ENCODE measurements around the gene EVI5L.

EVI5L gene

DNA sequence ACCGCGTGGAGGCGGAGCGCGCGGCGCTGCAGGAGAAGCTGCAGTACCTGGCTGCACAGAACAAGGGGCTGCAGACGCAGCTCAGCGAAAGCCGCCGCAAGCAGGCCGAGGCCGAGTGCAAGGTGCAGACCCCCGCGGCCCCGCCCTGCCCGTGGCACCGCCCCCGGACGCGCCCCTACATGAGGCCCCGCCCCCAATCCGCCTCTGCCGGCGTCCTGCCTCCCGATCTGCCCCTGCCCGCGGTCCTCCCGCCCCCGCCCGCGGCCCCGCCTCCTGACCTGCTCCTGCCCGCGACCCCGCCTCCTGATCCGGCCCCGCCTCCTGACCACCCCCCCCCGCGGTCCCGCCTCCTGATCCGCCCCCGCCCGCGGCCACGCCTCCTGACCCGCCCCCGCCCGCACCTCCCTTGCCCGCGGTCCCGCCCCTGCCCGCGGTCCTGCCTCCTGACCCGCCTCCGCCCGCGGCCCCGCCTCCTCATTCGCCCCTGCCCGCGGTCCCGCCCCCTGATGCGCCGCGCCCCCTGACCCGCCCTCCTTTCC, 32.5 kb downstream of the EVI5L start:
- no peak for DNase-seq

GRCh38 chr19:7863157-7863970, 33.3 kb downstream of the EVI5L start:
- no peak for DNase-seq

- DNase-seq, result no peak
These were observed 34.1 kb downstream of the EVI5L start for GRCh38 chr19:7863971-7864689.

DNA sequence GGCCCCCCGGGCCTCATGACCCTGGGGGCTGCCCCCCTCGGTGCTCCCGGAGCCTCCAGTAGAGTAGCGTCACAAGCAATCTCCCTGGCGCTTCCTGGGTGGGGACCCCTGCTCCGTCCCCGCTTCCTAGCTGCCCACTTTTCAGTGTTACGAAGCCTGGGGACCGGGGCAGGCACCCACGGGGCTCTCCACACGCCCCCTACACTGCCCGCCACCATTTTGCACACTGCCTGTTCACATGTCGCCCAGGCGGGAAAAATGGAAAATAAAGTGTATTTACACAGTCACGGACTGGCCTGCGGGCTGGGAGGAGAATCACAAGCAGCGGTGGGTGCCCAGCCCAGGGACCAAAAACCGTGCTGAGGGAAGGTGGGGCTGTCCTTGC, 34.7 kb downstream of the EVI5L start:
- DNase-seq, result no peak

GRCh38 chr19:7865262-7865911, 35.4 kb downstream of the EVI5L start:
- no peak for DNase-seq

GRCh38 chr19:7866399-7867091, 36.5 kb downstream of the EVI5L start:
- DNase-seq, result no peak

DNA sequence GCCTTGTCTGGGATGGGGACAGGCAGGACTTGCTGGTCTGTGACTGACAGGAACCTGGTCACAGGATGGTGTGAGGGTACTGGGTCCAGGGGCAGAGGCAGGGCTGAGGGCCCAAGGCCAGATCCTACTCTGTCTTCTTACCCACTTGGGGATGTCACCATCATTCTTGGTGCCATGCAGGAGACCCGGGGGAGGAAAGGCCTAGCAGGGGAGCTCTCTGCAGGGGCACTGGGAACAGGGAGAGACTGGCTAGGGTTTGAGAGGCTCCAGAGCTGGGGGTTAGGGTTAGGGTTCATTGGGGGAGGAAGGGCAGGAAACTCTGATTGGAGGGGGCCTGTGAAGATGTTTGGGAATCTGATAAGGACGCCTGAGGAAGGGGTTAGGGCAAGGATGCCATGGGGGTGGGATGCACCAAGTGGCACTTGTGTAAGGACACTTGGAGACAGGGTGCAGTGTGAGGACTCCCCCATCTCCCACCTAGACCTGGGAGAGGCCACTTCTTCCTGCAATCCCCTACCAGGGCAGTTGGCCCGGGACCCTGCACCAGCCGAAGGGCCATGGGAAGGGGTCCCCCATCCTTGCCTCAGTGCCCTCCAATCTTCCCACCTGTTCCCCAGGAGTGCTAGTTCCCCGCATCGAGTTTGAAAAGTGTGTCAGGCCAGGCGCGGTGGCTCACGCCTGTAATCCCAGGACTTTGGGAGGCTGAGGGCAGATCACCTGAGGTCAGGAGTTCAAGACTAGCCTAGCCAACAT, 37.2 kb downstream of the EVI5L start:
- DNase-seq, result no peak

DNA sequence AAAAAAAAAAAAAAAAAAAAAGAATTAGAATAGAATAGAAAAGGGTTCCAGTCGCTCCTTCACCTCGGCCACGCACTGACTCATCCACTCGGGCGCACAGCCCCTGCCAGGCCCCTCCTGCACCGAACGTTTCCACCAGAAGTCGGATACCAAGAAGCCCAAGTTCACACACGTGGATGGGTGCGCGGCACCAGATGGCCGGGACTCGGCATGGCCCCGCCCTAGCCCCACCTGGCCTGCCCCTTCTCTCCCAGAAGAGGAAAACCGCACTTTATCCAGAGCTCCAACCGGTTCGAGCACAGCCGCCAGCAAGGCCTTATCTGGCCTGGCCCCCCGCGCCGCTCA, 38.3 kb downstream of the EVI5L start:
- DNase-seq, result no peak

- no peak for DNase-seq
These were observed 38.8 kb downstream of the EVI5L start for GRCh38 chr19:7868671-7869452.

- no peak for DNase-seq
These were observed 39.5 kb downstream of the EVI5L start for GRCh38 chr19:7869453-7869909.

- DNase-seq, result peak in 1 of 2 experiments; percentile 33
These were observed 40.0 kb downstream of the EVI5L start for GRCh38 chr19:7869910-7870511.

- DNase-seq, result peak; percentile 34 to 38
These were observed 40.8 kb downstream of the EVI5L start for GRCh38 chr19:7870571-7871436.

DNA sequence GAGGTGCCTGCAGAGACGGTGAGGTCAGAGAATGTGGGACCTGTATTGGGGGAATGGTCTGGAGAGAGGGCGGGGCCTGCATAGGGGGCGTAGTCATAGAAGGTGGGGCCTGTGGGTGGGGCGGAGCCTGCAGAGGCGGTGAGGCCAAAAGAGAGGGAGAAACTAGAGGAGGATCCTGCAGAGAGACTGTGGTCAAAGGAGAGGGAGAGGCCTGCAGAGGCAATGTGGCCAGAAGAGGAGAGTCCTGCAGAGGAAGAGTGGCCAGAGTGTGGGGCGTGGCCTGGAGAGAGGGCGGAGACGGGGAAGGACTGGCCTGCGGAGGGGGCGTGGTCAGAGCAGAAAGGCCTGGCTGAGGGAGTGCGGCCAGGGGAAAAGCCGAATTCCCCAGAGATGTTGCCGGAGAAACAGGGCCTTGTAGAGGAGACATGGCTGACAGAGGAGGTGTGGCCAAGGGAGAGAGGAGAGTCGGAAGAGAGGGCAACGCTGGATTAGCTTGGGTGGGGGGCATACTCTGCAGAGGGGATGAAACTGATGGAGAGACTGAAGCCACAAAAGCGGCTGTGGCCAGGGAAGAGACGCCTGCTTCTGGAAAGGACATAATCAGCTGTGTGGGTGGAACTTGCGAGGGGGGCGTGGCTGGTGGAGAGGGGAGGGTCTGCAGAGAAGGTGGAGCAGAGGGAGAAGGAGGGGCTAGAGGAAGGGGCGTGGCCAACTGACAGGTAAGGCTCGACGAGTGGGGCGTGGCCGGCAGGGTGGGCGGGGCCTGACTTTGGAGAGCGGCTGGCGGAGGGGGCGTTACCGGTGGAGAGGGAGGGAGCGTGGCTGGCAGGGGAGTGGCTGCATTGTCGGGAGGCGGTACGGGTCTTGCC, 41.7 kb downstream of the EVI5L start:
- DNase-seq, result peak; percentile 69 to 73

- no peak for DNase-seq
These were observed 42.5 kb downstream of the EVI5L start for GRCh38 chr19:7872306-7873204.

GRCh38 chr19:7873304-7874075, 43.5 kb downstream of the EVI5L start:
- no peak for DNase-seq

DNA sequence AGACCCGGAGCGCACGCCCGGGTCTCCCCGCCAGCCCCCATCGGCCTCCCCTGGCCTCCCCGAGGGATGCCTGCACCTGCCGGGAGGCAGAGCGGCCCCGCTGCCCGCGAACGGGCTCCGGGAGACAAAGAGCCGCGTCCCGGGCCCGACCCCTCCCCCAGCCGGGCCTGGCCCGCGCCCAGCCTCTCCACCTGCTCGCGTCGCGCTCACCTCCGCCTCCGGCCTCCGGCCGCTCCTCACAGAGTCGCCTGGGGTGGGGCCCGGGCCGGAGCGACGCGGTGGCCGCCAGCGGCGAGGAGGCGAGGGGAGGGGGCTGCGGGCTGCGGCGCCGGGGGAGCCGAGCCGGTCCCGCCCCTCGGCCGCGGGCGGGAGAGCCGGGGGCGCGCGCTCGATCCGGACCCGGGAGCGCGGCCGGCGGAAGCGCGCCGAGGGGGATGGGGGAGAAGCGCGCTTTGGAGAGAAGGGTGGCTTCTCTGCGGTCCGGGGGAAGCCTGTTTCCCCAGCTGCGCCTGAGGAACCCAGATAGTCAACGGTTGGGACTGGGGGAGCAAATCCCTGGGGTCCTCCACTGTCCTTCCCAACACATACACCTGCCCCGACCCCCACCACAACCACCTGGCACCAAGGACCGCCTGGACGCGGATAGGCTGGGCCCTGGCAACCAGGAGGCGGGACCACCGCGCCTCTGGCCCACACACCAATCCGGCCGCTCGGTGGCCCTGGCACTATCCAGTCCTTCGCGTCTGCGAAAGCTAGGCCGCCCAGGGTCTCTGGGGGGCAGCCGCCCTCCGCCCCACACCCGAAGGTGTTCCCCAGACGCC, 44.3 kb downstream of the EVI5L start, which contains the start of gene PRR36:
Gene PRR36, minus strand, starts transcription at position 315 of the 821 bp plus-strand sequence. CDS start 701 bp downstream, outside the sequence.
- peak; percentile 77 to 89 for DNase-seq

All from SHP77 (cell line).